GM12878 (cell line): Measurements from ENCODE around the gene PGLYRP2. TPM values are rescaled to one million over a fixed set of nuclear protein-coding genes. Genes with fewer than 3 reads are reported as not detected.

ENCODE experiments used
- FOXM1 ChIP-seq: IDR thresholded peaks from 2 replicates; pipeline ENCODE4 v1.6.1; 2012; ENCODE audit warnings: low read depth, mild to moderate bottlenecking, inconsistent platforms, low read length, moderate library complexity
- JUND ChIP-seq: IDR thresholded peaks from 2 replicates; pipeline ENCODE4 v1.6.1; 2012; ENCODE audit warnings: low read depth, mild to moderate bottlenecking, low read length, improper control_type of control experiment, moderate library complexity
- KLF5 ChIP-seq: fragments of 450-650 bp; IDR thresholded peaks from 2 replicates; pipeline ENCODE4 v1.6.1; 2014; ENCODE audit warnings: mild to moderate bottlenecking; ENCODE audit not compliant: partially characterized antibody
- POLR2AphosphoS2 ChIP-seq: IDR thresholded peaks from 2 replicates; pipeline ENCODE4 v1.6.1; 2011; ENCODE audit warnings: low read depth, mild to moderate bottlenecking, low read length, improper control_type of control experiment, moderate library complexity
- STAT3 ChIP-seq: IDR thresholded peaks from 2 replicates; pipeline ENCODE4 v1.6.1; 2011; ENCODE audit warnings: low read depth, low read length, improper control_type of control experiment
- SUZ12 ChIP-seq: fragments of 200-600 bp; sonication (generic); IDR thresholded peaks from one replicate; pipeline ENCODE4 v1.6.1; 2018; ENCODE audit warnings: antibody characterized with exemption, mild to moderate bottlenecking; ENCODE audit not compliant: unreplicated experiment
- ZBED1 ChIP-seq: IDR thresholded peaks from 2 replicates; pipeline ENCODE4 v1.6.1; 2016; ENCODE audit warnings: borderline replicate concordance
- polyA plus RNA-seq, 11 experiments: library from polyadenylated mRNA; depleted of rRNA in 4 of 11; unstranded in 6 of 11; stranded (reverse) in 5 of 11; fragments of >200 nt; fragmentation: Nextera tagmentation in 4 of 11; fragmentation: Illumina TruSeq in 1 of 11; extraction: Ambion mirVana in 4 of 11; extraction: Trizol in 1 of 11; gene quantifications; 1 replicate in 1 of 11; 2 replicates in 10 of 11; pipeline versions ENCODE4 v1.2.1 to v1.2.3, GENCODE V29; 2011 to 2016; ENCODE audit warnings: inconsistent platforms in 2 of 11, missing spikeins in 2 of 11, low read depth in 1 of 11
- total RNA-seq, 4 experiments: library from RNA; depleted of rRNA in 3 of 4; stranded (reverse); fragments of >200 nt in 3 of 4; fragmentation: Illumina TruSeq in 1 of 4; extraction: Trizol in 1 of 4; gene quantifications; 2 replicates each; pipeline versions ENCODE4 v1.2.1 to v1.2.3, GENCODE V29; 2013 to 2021
- TF ChIP-seq, protein P1 (sequence below): fragments of 450-650 bp; conservative IDR thresholded peaks from 2 replicates; pipeline ENCODE4 v1.6.1; 2017; ENCODE audit warnings: mild to moderate bottlenecking, moderate library complexity
- TF ChIP-seq, protein P2 (sequence below): IDR thresholded peaks from 2 replicates; pipeline ENCODE4 v1.6.1; 2012; ENCODE audit warnings: low read depth, low read length, improper control_type of control experiment
- TF ChIP-seq, protein P3 (sequence below): fragments of 450-650 bp; IDR thresholded peaks from 2 replicates; pipeline ENCODE4 v1.6.1; 2017; ENCODE audit warnings: borderline replicate concordance
- TF ChIP-seq, protein P4 (sequence below), 3 experiments: IDR thresholded peaks in 2 of 3; conservative IDR thresholded peaks in 1 of 3; 2 replicates each; pipeline ENCODE4 v1.5.1; 2011; ENCODE audit warnings: low read depth in 3 of 3, low read length in 3 of 3, mild to moderate bottlenecking in 3 of 3, control low read depth in 2 of 3, moderate library complexity in 2 of 3, inconsistent platforms in 1 of 3, mixed read lengths in 1 of 3; ENCODE audit not compliant: control insufficient read depth in 2 of 3, insufficient read depth in 1 of 3; ENCODE audit errors: extremely low read depth in 1 of 3

PGLYRP2 gene
- total and polyA plus RNA-seq, 10 of the 15 experiments (the other 5 are each of a cell fraction or from before 2014, with no cell fraction given), result 0.15 to 0.48 (median 0.26) TPM; not detected in 5

DNA sequence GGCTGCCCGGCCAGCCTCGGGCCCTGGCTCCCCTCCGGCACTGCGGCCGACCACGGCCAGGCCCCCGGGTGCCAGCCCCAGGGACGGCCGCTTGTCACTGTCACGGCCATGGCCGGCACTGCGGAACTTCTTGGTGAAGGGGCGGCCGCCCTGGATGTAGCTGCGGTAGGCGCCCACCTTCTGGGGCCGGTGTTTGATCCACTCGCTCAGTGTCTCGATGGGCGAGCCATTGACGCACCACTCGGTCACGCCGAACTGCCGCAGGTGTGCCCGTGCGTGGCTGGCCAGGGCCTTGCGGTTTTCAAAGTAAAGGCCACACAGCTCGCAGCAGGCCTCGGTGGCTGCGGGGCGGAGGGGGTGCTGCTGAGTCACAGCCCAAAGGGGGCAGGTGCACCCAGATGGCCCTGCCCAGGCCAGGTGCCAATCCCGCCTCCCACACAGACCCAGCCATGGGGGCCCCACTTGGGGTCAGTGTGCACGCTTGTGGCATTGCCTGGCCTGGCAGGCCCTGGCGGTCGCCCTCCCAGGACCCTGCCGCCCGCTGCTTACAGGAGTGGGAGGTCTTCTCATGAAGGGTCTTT lies 54.5 kb downstream of the PGLYRP2 start (continued):
- TF ChIP-seq KLF5 (no peak), ZBED1 (no peak), SUZ12 (no peak), STAT3 (no peak), FOXM1 (no peak), JUND (no peak), POLR2AphosphoS2 (no peak)
- TF ChIP-seq, protein P1, sequence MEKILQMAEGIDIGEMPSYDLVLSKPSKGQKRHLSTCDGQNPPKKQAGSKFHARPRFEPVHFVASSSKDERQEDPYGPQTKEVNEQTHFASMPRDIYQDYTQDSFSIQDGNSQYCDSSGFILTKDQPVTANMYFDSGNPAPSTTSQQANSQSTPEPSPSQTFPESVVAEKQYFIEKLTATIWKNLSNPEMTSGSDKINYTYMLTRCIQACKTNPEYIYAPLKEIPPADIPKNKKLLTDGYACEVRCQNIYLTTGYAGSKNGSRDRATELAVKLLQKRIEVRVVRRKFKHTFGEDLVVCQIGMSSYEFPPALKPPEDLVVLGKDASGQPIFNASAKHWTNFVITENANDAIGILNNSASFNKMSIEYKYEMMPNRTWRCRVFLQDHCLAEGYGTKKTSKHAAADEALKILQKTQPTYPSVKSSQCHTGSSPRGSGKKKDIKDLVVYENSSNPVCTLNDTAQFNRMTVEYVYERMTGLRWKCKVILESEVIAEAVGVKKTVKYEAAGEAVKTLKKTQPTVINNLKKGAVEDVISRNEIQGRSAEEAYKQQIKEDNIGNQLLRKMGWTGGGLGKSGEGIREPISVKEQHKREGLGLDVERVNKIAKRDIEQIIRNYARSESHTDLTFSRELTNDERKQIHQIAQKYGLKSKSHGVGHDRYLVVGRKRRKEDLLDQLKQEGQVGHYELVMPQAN, result no peak
- TF ChIP-seq, protein P2, sequence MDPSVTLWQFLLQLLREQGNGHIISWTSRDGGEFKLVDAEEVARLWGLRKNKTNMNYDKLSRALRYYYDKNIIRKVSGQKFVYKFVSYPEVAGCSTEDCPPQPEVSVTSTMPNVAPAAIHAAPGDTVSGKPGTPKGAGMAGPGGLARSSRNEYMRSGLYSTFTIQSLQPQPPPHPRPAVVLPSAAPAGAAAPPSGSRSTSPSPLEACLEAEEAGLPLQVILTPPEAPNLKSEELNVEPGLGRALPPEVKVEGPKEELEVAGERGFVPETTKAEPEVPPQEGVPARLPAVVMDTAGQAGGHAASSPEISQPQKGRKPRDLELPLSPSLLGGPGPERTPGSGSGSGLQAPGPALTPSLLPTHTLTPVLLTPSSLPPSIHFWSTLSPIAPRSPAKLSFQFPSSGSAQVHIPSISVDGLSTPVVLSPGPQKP, result no peak
- TF ChIP-seq, protein P3, sequence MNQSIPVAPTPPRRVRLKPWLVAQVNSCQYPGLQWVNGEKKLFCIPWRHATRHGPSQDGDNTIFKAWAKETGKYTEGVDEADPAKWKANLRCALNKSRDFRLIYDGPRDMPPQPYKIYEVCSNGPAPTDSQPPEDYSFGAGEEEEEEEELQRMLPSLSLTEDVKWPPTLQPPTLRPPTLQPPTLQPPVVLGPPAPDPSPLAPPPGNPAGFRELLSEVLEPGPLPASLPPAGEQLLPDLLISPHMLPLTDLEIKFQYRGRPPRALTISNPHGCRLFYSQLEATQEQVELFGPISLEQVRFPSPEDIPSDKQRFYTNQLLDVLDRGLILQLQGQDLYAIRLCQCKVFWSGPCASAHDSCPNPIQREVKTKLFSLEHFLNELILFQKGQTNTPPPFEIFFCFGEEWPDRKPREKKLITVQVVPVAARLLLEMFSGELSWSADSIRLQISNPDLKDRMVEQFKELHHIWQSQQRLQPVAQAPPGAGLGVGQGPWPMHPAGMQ, result no peak
- TF ChIP-seq, protein P4, sequence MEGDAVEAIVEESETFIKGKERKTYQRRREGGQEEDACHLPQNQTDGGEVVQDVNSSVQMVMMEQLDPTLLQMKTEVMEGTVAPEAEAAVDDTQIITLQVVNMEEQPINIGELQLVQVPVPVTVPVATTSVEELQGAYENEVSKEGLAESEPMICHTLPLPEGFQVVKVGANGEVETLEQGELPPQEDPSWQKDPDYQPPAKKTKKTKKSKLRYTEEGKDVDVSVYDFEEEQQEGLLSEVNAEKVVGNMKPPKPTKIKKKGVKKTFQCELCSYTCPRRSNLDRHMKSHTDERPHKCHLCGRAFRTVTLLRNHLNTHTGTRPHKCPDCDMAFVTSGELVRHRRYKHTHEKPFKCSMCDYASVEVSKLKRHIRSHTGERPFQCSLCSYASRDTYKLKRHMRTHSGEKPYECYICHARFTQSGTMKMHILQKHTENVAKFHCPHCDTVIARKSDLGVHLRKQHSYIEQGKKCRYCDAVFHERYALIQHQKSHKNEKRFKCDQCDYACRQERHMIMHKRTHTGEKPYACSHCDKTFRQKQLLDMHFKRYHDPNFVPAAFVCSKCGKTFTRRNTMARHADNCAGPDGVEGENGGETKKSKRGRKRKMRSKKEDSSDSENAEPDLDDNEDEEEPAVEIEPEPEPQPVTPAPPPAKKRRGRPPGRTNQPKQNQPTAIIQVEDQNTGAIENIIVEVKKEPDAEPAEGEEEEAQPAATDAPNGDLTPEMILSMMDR (IDR thresholded peaks at IDR 0.05 in 2 of 3, conservative IDR thresholded peaks at IDR 0.05 in 1 of 3; ENCODE audit: control insufficient read depth in 2 of 3, extremely low read depth in 1 of 3, insufficient read depth in 1 of 3, low read depth in 3 of 3, low read length in 3 of 3), result no peak
- TF ChIP-seq, all 136 proteins: peak for 0
